Measurements from ENCODE around the gene CIT.
A peak's percentile ranks its signal among the peaks of the same experiment; 100 is the strongest.

CIT gene

GRCh38 chr12:119843100-119843499 is 34.0 kb downstream of the CIT start:
- DNase-seq: peak in 1 of 2 donors; percentile 4

DNA sequence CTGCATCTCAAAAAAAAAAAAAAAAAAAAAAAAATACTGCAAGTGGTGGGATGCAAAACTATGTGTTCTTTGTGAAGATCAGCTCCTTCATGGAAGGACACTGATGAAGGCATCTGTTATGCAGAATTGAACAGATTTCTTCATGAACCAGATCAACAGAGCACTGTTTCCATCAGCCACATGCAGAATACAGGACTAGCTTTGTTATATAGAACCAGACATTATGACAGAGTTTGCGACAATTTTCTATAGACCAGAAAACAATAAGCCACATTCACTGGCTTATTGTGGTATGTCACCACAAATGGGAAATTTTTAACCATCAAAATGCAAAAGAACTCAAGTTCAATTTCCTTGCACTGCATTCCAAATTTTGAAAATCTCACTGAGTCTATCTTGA is 34.7 kb downstream of the CIT start:
- DNase-seq: peak in 1 of 2 donors; percentile 32

DNA sequence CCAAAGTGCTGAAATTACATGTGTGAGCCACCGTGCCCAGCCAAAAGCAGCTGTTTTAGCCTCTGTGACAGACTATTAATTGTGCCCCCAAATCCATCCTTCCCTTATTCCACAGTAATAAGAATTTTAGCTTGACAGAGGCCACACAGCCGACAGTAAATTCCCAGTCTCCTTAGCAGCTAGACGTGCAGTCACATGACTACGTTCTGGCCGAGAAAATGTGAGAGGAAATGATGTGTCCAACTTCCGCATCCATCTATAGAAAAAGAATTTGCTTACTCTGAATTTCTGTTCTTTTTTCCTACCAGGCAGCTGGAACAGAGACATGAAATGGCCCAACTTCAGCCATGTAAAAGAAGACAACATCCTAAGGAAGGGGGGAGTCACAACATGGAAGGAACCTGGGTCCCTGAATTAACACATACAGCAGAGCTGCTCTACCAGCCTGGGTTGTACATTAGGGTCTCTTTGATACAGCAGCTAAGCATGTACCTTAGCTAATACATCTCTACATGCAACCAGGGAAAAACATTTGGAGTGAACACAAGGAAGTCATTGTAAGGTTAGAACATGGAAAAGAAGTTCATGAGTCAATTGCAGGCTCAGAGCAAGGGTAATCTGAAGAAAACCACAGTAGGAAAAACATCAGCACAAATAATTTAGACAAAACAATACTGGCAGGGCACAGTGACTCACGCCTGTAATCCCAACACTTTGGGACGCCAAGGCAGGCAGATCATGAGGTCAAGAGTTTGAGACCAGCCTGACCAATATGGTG is 35.5 kb downstream of the CIT start:
- no peak for DNase-seq

GRCh38 chr12:119840582-119840981 is 36.5 kb downstream of the CIT start:
- no peak for DNase-seq

GRCh38 chr12:119840168-119840567 is 37.0 kb downstream of the CIT start:
- no peak for DNase-seq

- no peak for DNase-seq
Observed at GRCh38 chr12:119838826-119839600, 38.1 kb downstream of the CIT start.

- DNase-seq: no peak
Observed at GRCh38 chr12:119836781-119837180, 40.3 kb downstream of the CIT start.

DNA sequence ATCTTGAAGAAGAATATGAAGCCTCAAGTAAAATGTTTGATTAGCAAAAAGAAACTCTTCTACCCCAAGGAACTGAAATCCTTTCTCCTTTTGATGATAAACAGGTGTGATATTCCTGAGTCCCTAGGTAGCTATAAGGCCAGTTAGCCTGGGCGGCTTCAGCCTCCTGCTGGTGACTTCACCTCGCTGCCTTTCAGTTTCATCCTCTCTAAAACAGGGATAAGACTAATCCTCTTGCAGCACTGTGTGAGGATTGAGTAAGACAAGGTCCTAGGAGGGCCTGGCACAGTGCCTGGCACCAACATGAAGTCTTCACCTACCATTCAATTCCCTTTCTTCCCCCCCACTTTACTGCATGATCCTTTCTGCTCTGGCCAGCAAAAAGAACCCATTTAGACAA is 42.1 kb downstream of the CIT start:
- no peak for DNase-seq

DNA sequence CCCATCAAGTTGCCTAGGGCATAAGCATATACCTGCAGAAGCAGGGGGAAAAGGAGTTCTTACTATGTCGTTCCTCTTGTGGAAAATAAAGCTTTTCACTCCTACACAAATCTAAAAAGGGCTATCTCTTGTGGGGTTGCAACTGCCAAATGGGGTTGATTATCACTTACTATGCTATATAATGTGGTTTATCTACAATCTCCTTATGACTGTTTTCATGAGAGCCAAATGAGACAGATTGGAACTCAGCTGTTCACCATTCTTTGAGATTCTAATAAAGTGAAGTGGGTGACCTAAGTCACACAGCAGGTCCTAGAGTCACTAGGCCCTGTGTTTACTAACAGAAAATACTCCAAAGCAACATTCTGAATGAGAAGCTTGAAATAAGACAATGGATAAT is 47.7 kb downstream of the CIT start:
- no peak for DNase-seq

- DNase-seq: no peak
Observed at GRCh38 chr12:119828300-119828699, 48.8 kb downstream of the CIT start.

DNA sequence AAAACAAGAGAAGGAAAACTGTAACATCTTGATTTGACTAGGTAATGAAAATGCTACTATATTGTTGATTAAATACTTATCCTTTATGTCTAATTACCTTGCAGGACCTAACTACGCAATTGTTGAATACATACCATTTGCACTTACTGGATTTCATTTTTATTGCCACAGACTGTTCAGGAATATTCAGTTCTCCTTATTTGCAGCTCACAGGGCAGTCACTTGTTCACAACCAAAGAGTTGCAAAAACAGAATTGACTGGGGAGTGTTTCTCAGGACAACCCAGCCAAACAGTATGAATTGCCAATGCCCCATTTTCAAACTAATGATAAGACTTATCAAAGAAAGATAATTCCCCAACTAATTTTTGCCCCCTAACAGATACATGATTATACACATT is 49.4 kb downstream of the CIT start:
- DNase-seq: no peak

GRCh38 chr12:119826661-119827445 is 50.3 kb downstream of the CIT start:
- no peak for DNase-seq

DNA sequence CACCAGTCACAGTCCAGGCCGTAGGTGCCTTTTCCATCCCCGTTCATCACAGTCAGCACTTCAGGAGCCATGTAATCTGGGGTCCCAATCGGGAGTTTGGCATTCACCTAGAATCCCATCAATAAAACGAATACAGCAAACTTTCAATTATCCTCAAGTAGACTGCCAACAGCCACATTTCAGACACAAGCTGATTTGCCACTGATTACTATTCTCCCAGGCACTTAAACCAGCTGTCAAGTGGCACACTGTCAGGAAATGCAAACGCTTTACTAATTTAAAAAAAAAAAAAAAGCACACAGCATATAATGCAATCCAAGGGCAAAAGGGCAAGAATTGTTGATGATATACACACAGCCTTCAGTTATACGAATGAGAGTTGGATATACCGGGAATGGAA is 51.9 kb downstream of the CIT start:
- DNase-seq: no peak

- no peak for DNase-seq
Observed at GRCh38 chr12:119822046-119822445, 55.1 kb downstream of the CIT start.

DNA sequence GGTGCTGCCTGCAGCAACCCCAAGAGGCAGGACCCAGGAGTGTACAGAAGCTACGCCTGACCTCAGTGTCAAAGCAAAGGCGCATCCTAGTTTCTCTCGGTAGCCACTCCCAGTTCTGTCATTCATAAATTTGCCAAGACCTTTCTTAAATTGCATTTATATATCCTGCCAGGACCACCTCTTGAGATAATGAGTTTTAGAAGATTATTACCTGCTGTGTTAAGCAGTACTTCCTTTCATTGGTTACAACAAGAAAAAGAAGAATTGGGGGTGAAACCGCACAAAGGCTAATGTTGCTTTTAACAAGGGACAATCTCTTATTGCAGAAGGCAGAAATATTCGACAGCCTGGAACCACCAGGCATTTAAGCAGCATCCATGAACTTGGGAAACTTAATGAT is 57.8 kb downstream of the CIT start:
- DNase-seq: no peak

DNA sequence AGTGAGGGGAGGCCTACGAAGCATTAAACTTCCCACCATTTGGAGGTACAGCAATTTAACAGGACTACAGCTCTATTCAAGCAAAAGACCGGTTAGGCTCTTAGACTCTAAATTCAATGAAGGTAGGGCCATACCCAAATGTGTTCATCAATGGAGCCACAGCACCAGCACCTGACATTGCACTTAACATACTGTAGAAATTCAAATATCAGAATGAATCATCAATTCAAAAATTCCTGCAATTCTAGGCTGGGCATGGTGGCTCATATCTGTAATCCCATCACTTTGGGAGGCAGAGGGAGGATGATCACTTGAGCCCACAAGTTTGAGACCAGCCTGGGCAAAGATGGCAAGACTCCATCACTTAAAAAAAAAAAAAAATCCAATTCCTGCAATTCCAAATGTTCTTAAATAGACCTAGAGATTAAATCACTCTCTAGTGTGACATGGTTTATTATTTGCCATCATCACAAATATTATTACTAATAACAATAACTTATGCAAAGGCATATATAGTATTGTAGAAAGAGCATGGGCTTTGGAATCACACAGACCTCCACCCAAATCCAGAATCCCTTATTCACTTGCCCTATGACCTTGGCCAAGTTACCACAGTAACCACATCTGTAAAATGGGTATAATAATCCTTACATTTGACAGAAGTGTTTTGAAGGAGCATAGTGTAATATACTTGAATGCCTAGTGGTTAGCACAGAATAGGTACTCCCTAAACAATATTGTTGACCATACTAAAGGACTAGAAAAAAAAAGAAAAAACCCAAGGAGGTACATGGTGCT is 59.4 kb downstream of the CIT start:
- DNase-seq: no peak

- no peak for DNase-seq
Observed at GRCh38 chr12:119809023-119809422, 68.1 kb downstream of the CIT start.

GRCh38 chr12:119808441-119808840 is 68.7 kb downstream of the CIT start:
- no peak for DNase-seq

- no peak for DNase-seq
Observed at GRCh38 chr12:119807380-119807779, 69.7 kb downstream of the CIT start.

DNA sequence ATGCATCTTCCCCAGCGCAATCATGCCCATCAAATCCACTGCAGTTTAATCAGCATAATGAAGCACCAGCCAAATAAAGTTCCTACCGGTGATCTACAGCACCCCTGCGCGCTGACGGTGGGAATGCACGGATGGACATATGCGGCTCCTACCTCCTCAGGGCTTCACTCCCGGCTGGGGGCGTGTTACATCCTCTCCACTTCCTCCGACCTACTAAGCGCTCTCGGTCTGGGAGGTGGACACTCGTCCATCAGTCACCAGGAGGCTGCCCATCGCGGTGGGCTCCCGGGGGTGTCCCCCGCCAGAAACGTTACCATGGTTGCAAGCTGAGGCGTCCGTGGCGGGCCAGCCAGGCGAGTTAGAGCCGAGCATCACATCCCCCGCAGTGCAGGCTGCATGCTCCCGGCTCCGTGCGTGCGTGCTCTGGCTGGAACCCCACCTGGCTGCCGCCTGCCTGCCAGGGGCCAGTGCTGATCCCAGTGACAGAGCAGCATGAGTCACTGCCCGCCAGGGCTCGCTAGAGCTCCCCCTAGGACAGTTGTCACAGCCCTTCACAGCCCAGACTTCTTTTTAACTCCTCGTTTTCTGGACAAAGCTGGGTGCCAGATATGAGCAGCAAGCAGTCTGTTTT is 73.0 kb downstream of the CIT start:
- DNase-seq: peak; percentile 49 to 78

GRCh38 chr12:119803381-119803791 is 73.7 kb downstream of the CIT start:
- DNase-seq: peak; percentile 43 to 53

GRCh38 chr12:119802472-119802871 is 74.6 kb downstream of the CIT start:
- DNase-seq: peak; percentile 71 to 73

Data from hippocampal formation (tissue), 2 donors.